ENCODE data around the gene DDX60. TPM values are rescaled to one million over a fixed set of nuclear protein-coding genes. Genes with fewer than 3 reads are reported as not detected.

Gene DDX60
- total RNA-seq, 1 experiment from 2014 or later = 10.1 TPM

GRCh38 chr4:168241953-168242352 is 76.6 kb downstream of the DDX60 start:
- Histone ChIP-seq H3K9me3 (ENCODE audit: control insufficient read depth, insufficient read depth, low read depth, low read length) (no peaks in the 10 kb centered on the region), H3K27me3 (ENCODE audit: control insufficient read depth, insufficient read depth, low read length) (no peaks in the 10 kb centered on the region), H3K4me3 (ENCODE audit: low read depth in 2 of 2, low read length in 2 of 2) (no peak overlapping the region), H3K27ac (ENCODE audit: low read length) (no peak overlapping the region), H3K4me1 (ENCODE audit: control insufficient read depth, insufficient read depth, low read length) (no peaks in the 10 kb centered on the region), H3K36me3 (ENCODE audit: control insufficient read depth, insufficient read depth, low read length) (no peaks in the 10 kb centered on the region)
- no TSS peak for BruUV-seq (replicated peaks)
- no peak for ATAC-seq
- POLR2A ChIA-PET = no interaction called here
- intact Hi-C loops (cut with micrococcal nuclease; ENCODE audit: unreplicated experiment) (no loop called here), in situ Hi-C loops (cut with HindIII; ENCODE audit: low pct_unique_long_range_greater_than_20kb, low sequenced_read_pairs) (no loop called here)
- TF ChIP-seq, protein P1, sequence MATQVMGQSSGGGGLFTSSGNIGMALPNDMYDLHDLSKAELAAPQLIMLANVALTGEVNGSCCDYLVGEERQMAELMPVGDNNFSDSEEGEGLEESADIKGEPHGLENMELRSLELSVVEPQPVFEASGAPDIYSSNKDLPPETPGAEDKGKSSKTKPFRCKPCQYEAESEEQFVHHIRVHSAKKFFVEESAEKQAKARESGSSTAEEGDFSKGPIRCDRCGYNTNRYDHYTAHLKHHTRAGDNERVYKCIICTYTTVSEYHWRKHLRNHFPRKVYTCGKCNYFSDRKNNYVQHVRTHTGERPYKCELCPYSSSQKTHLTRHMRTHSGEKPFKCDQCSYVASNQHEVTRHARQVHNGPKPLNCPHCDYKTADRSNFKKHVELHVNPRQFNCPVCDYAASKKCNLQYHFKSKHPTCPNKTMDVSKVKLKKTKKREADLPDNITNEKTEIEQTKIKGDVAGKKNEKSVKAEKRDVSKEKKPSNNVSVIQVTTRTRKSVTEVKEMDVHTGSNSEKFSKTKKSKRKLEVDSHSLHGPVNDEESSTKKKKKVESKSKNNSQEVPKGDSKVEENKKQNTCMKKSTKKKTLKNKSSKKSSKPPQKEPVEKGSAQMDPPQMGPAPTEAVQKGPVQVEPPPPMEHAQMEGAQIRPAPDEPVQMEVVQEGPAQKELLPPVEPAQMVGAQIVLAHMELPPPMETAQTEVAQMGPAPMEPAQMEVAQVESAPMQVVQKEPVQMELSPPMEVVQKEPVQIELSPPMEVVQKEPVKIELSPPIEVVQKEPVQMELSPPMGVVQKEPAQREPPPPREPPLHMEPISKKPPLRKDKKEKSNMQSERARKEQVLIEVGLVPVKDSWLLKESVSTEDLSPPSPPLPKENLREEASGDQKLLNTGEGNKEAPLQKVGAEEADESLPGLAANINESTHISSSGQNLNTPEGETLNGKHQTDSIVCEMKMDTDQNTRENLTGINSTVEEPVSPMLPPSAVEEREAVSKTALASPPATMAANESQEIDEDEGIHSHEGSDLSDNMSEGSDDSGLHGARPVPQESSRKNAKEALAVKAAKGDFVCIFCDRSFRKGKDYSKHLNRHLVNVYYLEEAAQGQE (IDR thresholded peaks at IDR 0.05; ENCODE audit: insufficient read depth in 1 of 2, low read depth in 2 of 2, low read length in 1 of 2) = no peak
- TF ChIP-seq SIN3A (IDR thresholded peaks at IDR 0.05; ENCODE audit: borderline replicate concordance, insufficient read depth, low read depth, low read length) = no peak
- no peak for TF ChIP-seq CTCF (IDR thresholded peaks at IDR 0.05)
- TF ChIP-seq TCF7L2 (IDR thresholded peaks at IDR 0.05; ENCODE audit: low read depth, low read length) = no peak
- TF ChIP-seq POLR2AphosphoS5 (IDR thresholded peaks at IDR 0.05; ENCODE audit: low read depth, low read length) = no peak
- CTCF ChIA-PET = no interaction called here
- DNase-seq (ENCODE audit: low read depth, low spot score) = no peak

DNA sequence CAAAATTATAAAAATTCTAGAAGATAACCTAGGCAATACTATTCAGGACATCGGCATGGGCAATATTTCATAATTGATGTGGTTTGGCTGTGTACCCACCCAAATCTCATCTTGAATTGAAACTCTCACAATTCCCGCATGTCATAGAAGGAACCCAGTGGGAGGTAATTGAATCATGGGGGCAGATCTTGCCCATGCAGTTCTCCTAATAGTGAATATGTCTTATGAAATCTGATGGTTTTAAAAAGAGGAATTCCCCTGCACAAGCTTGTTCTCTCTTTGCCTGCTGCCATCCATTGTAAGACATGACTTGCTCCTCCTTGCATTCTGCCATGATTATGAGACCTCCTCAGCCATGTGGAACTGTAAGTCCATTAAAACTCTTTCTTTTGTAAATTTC is 77.7 kb downstream of the DDX60 start:
- no peaks in the 10 kb centered on the region for H3K9me3 ChIP-seq (ENCODE audit: control insufficient read depth, insufficient read depth, low read depth, low read length)
- ChIA-PET CTCF (no interaction called here), POLR2A (no interaction called here)
- no peaks in the 10 kb centered on the region for H3K27me3 ChIP-seq (ENCODE audit: control insufficient read depth, insufficient read depth, low read length)
- BruUV-seq (replicated peaks) = no TSS peak
- in situ Hi-C loops (cut with HindIII; ENCODE audit: low pct_unique_long_range_greater_than_20kb, low sequenced_read_pairs) (no loop called here), intact Hi-C loops (cut with micrococcal nuclease; ENCODE audit: unreplicated experiment) (no loop called here)
- TF ChIP-seq POLR2AphosphoS5 (IDR thresholded peaks at IDR 0.05; ENCODE audit: low read depth, low read length) (no peak), TCF7L2 (IDR thresholded peaks at IDR 0.05; ENCODE audit: low read depth, low read length) (no peak), SIN3A (IDR thresholded peaks at IDR 0.05; ENCODE audit: borderline replicate concordance, insufficient read depth, low read depth, low read length) (no peak), CTCF (IDR thresholded peaks at IDR 0.05) (no peak)
- TF ChIP-seq, protein P1 (IDR thresholded peaks at IDR 0.05; ENCODE audit: insufficient read depth in 1 of 2, low read depth in 2 of 2, low read length in 1 of 2) = no peak
- H3K27ac ChIP-seq (ENCODE audit: low read length) = no peak overlapping the region
- no peak overlapping the region for H3K4me3 ChIP-seq (ENCODE audit: low read depth in 2 of 2, low read length in 2 of 2)
- H3K36me3 ChIP-seq (ENCODE audit: control insufficient read depth, insufficient read depth, low read length) = no peaks in the 10 kb centered on the region
- DNase-seq (ENCODE audit: low read depth, low spot score) (no peak), ATAC-seq (no peak)
- H3K4me1 ChIP-seq (ENCODE audit: control insufficient read depth, insufficient read depth, low read length) = no peaks in the 10 kb centered on the region
